Endothelial cell of umbilical vein (primary cell): Measurements from ENCODE around the gene FANCG.

ENCODE experiments used
- EZH2 ChIP-seq: IDR thresholded peaks from 2 replicates; pipeline ENCODE4 v1.6.1; 2012; ENCODE audit warnings: borderline replicate concordance, low read depth, mild to moderate bottlenecking, moderate library complexity, low read length, inconsistent platforms; ENCODE audit not compliant: severe bottlenecking
- FOS ChIP-seq: IDR thresholded peaks from 2 replicates; pipeline ENCODE4 v1.6.1; 2011; ENCODE audit warnings: mild to moderate bottlenecking, low read length, moderate library complexity, borderline replicate concordance; ENCODE audit not compliant: insufficient read depth
- GATA2 ChIP-seq: IDR thresholded peaks from 2 replicates; pipeline ENCODE4 v1.7.0; 2011; ENCODE audit warnings: low read depth, mild to moderate bottlenecking, moderate library complexity, mixed read lengths, low read length; ENCODE audit not compliant: insufficient read length, insufficient read depth
- JUN ChIP-seq: IDR thresholded peaks from 2 replicates; pipeline ENCODE4 v1.6.1; 2011; ENCODE audit warnings: borderline replicate concordance, low read depth; ENCODE audit not compliant: insufficient read length, insufficient read depth
- MYC ChIP-seq: IDR thresholded peaks from one replicate; pipeline ENCODE4 v1.6.1; 2011; ENCODE audit warnings: mild to moderate bottlenecking, low read depth, low read length
- POLR2A ChIP-seq: IDR thresholded peaks from 2 replicates; pipeline ENCODE4 v1.6.1; 2012; ENCODE audit warnings: low read depth, mild to moderate bottlenecking, control low read depth, low read length
- POLR2AphosphoS5 ChIP-seq: IDR thresholded peaks from 2 replicates; pipeline ENCODE4 v1.6.1; 2012; ENCODE audit warnings: low read depth, mild to moderate bottlenecking, control low read depth, low read length, moderate library complexity; ENCODE audit not compliant: insufficient read depth
- TF ChIP-seq, protein P1 (sequence below), 2 donors: IDR thresholded peaks; 1 replicate in 1 of 2; 2 replicates in 1 of 2; pipeline ENCODE4 v1.5.1; 2011; ENCODE audit warnings: low read length in 2 of 2, mild to moderate bottlenecking in 2 of 2, moderate library complexity in 2 of 2, control low read depth in 1 of 2, inconsistent platforms in 1 of 2, low read depth in 1 of 2; ENCODE audit not compliant: insufficient read depth in 1 of 2; ENCODE audit errors: extremely low read depth in 1 of 2
- TF ChIP-seq, protein P2 (sequence below): IDR thresholded peaks from 2 replicates; pipeline ENCODE4 v1.6.1; 2011; ENCODE audit not compliant: insufficient read depth, insufficient read length

DNA sequence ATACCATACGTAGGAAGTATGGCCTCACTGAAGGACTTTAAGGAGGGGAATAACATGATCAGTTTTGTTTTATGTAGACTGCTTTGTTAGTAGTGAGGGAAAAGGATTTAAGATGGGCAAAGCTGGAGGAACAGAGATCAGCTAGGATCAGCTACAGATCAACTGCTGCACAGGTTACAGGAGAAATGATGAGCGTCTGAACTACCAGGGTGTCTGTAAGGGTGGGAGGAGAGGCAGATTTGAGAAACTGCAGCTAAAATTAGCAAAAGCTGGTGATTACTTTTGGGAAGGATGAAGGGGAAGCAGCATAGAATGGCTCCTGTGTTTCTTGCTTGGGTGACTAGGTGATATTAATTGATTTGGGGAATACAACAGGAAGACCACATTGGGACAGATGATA is 46.6 kb downstream of the FANCG start:
- TF ChIP-seq, protein P1, sequence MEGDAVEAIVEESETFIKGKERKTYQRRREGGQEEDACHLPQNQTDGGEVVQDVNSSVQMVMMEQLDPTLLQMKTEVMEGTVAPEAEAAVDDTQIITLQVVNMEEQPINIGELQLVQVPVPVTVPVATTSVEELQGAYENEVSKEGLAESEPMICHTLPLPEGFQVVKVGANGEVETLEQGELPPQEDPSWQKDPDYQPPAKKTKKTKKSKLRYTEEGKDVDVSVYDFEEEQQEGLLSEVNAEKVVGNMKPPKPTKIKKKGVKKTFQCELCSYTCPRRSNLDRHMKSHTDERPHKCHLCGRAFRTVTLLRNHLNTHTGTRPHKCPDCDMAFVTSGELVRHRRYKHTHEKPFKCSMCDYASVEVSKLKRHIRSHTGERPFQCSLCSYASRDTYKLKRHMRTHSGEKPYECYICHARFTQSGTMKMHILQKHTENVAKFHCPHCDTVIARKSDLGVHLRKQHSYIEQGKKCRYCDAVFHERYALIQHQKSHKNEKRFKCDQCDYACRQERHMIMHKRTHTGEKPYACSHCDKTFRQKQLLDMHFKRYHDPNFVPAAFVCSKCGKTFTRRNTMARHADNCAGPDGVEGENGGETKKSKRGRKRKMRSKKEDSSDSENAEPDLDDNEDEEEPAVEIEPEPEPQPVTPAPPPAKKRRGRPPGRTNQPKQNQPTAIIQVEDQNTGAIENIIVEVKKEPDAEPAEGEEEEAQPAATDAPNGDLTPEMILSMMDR (IDR thresholded peaks at IDR 0.05; ENCODE audit: extremely low read depth in 1 of 2, insufficient read depth in 1 of 2, low read depth in 1 of 2, low read length in 2 of 2): no peak
- no peak for TF ChIP-seq POLR2AphosphoS5
- TF ChIP-seq EZH2: no peak
- TF ChIP-seq POLR2A: no peak
- no peak for TF ChIP-seq MYC
- TF ChIP-seq, protein P2, sequence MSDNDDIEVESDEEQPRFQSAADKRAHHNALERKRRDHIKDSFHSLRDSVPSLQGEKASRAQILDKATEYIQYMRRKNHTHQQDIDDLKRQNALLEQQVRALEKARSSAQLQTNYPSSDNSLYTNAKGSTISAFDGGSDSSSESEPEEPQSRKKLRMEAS: no peak
- TF ChIP-seq JUN: no peak
- TF ChIP-seq GATA2: no peak
- no peak for TF ChIP-seq FOS
